Caco-2 (cell line): ENCODE data around the gene APP. TPM values are rescaled to one million over a fixed set of nuclear protein-coding genes. Genes with fewer than 3 reads are reported as not detected.

Experiments used
- BruUV-seq: library from RNA; stranded (reverse); fragments of 400-500 nt; replicated peaks from 2 replicates; lab custom pipeline; 2021; lab: Mats Ljungman, UMichigan
- CTCF ChIA-PET: fragments of 300-600 bp; sonication (Branson Sonifier 250); formaldehyde crosslinking; loops from one replicate; lab custom pipeline; 2022; ENCODE audit warnings: antibody characterized with exemption; lab: Charles Lee
- POLR2A ChIA-PET: fragments of 300-600 bp; sonication (Branson Sonifier 250); formaldehyde crosslinking; loops from one replicate; lab custom pipeline; 2022; ENCODE audit warnings: antibody characterized with exemption; lab: Charles Lee
- DNase-seq, 2 experiments: peaks; one replicate each; pipeline versions ENCODE4 v3.0.0 to v3.0.0-alpha.2; 2020 to 2022
- H3K27me3 ChIP-seq: replicated peaks from 2 replicates; pipeline ENCODE4 v1.6.0; 2011; ENCODE audit warnings: low read length; ENCODE audit not compliant: control insufficient read depth, insufficient read depth
- H3K36me3 ChIP-seq: 2 replicates; pipeline ENCODE4 v1.5.1; 2011; ENCODE audit warnings: low read length; ENCODE audit not compliant: control insufficient read depth, insufficient read depth
- H3K4me1 ChIP-seq: fragments of 250-450 bp; sonication (Bioruptor Pico); 2 replicates; pipeline ENCODE4 v1.5.1; 2020; ENCODE audit warnings: mild to moderate bottlenecking
- H3K4me3 ChIP-seq: 2 replicates; pipeline ENCODE4 v1.5.1; 2011; ENCODE audit warnings: low read depth, mild to moderate bottlenecking, control low read depth, low read length
- H3K9me3 ChIP-seq: fragments of 250-450 bp; sonication (Bioruptor Pico); 2 replicates; pipeline ENCODE4 v1.5.1; 2020; ENCODE audit warnings: mild to moderate bottlenecking, moderate library complexity
- H3K27ac Mint-ChIP-seq: one replicate; pipeline ENCODE4 v1.8.0; 2022; ENCODE audit warnings: mixed read lengths; ENCODE audit not compliant: unreplicated experiment
- H3K27me3 Mint-ChIP-seq: one replicate; pipeline ENCODE4 v1.8.0; 2022; ENCODE audit warnings: mixed read lengths; ENCODE audit not compliant: insufficient read depth, unreplicated experiment
- H3K36me3 Mint-ChIP-seq: one replicate; pipeline ENCODE4 v1.8.0; 2022; ENCODE audit warnings: mild to moderate bottlenecking, mixed read lengths; ENCODE audit not compliant: insufficient read depth, unreplicated experiment
- H3K4me1 Mint-ChIP-seq: one replicate; pipeline ENCODE4 v1.8.0; 2022; ENCODE audit warnings: low read depth, mixed read lengths; ENCODE audit not compliant: unreplicated experiment
- H3K4me3 Mint-ChIP-seq: one replicate; pipeline ENCODE4 v1.8.0; 2022; ENCODE audit warnings: mild to moderate bottlenecking, moderate library complexity, mixed read lengths; ENCODE audit not compliant: unreplicated experiment
- H3K9me3 Mint-ChIP-seq: one replicate; pipeline ENCODE4 v1.8.0; 2022; ENCODE audit warnings: mixed read lengths; ENCODE audit not compliant: unreplicated experiment
- intact Hi-C: fragments of 100-400 bp; cut with micrococcal nuclease; formaldehyde crosslinking; loops from one replicate; pipeline ENCODE4 v1.10.0; 2022; ENCODE audit not compliant: unreplicated experiment
- total RNA-seq: library from RNA; stranded (reverse); gene quantifications from 2 replicates; pipeline ENCODE4 v1.2.3, GENCODE V29; 2022
- TF ChIP-seq, protein P1 (sequence below), 2 experiments: fragments of 200-600 bp in 1 of 2; IDR thresholded peaks; 1 replicate in 1 of 2; 2 replicates in 1 of 2; pipeline versions ENCODE4 v1.5.1 to v1.8.0; 2011 to 2022; ENCODE audit warnings: antibody characterized with exemption in 1 of 2, control low read depth in 1 of 2, inconsistent platforms in 1 of 2, low read depth in 1 of 2, low read length in 1 of 2, mild to moderate bottlenecking in 1 of 2, moderate library complexity in 1 of 2; ENCODE audit not compliant: insufficient read depth in 1 of 2, severe bottlenecking in 1 of 2, unreplicated experiment in 1 of 2

APP gene
- total RNA-seq, 1 experiment from 2014 or later, result 331 TPM

DNA sequence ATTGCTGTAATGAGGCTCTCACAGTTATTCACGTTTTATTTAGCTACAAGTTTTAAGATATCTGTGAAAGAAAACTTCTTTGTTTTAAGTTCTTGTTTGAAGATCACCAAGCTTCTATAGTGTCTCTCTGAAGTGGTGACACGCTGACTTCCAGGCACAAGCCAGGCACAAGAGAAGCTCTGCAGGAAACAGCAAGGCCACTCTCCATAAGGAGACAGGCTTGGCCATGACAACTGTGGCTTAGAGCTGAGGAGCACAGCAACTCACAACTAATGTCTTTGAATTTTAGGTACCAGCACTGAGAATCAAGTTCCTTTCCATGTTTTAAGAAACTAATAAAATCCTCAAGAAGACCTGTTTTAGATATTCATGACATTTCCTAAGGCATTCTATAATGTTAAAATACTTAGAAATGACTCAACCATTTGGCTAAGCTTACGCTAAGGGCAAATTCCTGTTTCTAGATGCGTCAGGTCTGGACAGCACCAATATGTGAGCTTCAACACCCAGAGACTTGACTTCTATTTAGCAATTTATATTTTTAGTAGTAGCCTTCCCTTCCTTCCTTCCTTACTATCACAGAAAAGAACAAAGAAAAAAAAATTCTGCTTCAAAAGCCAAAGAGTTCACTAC, 40.2 kb downstream of the APP start:
- H3K9me3 ChIP-seq, result no peaks in the 10 kb centered on the region
- POLR2A ChIA-PET, result no interaction called here
- peaks cover 10% of the 10 kb centered on the region for H3K4me1 Mint-ChIP-seq
- DNase-seq, result no peak
- no peaks in the 10 kb centered on the region for H3K27me3 ChIP-seq
- no TSS peak for BruUV-seq
- CTCF ChIA-PET, result no interaction called here
- H3K4me3 Mint-ChIP-seq, result no peak overlapping the region
- H3K4me3 ChIP-seq, result no peak overlapping the region
- peaks cover 23% of the 10 kb centered on the region for H3K4me1 ChIP-seq
- no peaks in the 10 kb centered on the region for H3K36me3 ChIP-seq
- intact Hi-C loops, result no loop called here
- no peak overlapping the region for H3K27ac Mint-ChIP-seq
- no peaks in the 10 kb centered on the region for H3K27me3 Mint-ChIP-seq
- H3K9me3 Mint-ChIP-seq, result no peaks in the 10 kb centered on the region
- H3K36me3 Mint-ChIP-seq, result peaks cover 7% of the 10 kb centered on the region
- TF ChIP-seq, protein P1, sequence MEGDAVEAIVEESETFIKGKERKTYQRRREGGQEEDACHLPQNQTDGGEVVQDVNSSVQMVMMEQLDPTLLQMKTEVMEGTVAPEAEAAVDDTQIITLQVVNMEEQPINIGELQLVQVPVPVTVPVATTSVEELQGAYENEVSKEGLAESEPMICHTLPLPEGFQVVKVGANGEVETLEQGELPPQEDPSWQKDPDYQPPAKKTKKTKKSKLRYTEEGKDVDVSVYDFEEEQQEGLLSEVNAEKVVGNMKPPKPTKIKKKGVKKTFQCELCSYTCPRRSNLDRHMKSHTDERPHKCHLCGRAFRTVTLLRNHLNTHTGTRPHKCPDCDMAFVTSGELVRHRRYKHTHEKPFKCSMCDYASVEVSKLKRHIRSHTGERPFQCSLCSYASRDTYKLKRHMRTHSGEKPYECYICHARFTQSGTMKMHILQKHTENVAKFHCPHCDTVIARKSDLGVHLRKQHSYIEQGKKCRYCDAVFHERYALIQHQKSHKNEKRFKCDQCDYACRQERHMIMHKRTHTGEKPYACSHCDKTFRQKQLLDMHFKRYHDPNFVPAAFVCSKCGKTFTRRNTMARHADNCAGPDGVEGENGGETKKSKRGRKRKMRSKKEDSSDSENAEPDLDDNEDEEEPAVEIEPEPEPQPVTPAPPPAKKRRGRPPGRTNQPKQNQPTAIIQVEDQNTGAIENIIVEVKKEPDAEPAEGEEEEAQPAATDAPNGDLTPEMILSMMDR (IDR thresholded peaks at IDR 0.05; ENCODE audit: insufficient read depth in 1 of 2, low read depth in 1 of 2, low read length in 1 of 2, severe bottlenecking in 1 of 2, unreplicated experiment in 1 of 2), result no peak

DNA sequence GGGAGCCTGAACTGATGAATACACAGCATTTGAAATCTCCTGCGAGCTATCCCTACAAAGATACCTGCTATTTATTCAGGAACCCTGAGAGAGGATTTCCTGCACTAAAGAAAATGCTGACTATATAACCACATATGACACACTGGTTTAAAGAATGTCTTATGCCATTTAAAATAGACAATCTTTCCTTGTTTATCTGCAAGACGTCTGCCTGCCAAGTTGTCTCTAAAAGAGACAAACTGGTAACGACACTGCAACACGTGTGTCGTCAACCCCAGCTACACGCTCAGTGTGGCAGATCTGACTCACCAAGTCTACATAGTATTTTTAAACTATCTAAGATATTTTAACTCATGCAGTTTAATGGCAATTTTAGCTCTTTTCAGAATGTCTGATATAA, 42.7 kb downstream of the APP start:
- Mint-ChIP-seq H3K4me1 (peaks cover 30% of the 10 kb centered on the region), H3K36me3 (peaks cover 7% of the 10 kb centered on the region), H3K27ac (no peak overlapping the region), H3K27me3 (no peaks in the 10 kb centered on the region), H3K9me3 (no peaks in the 10 kb centered on the region), H3K4me3 (no peak overlapping the region)
- no peak for DNase-seq
- no peaks in the 10 kb centered on the region for H3K27me3 ChIP-seq
- H3K36me3 ChIP-seq, result no peaks in the 10 kb centered on the region
- H3K9me3 ChIP-seq, result no peaks in the 10 kb centered on the region
- ChIA-PET CTCF (no interaction called here), POLR2A (no interaction called here)
- H3K4me3 ChIP-seq, result no peak overlapping the region
- TF ChIP-seq, protein P1 (IDR thresholded peaks at IDR 0.05; ENCODE audit: insufficient read depth in 1 of 2, low read depth in 1 of 2, low read length in 1 of 2, severe bottlenecking in 1 of 2, unreplicated experiment in 1 of 2), result no peak
- intact Hi-C loops, result no loop called here
- BruUV-seq, result no TSS peak
- H3K4me1 ChIP-seq, result peaks cover 47% of the 10 kb centered on the region

DNA sequence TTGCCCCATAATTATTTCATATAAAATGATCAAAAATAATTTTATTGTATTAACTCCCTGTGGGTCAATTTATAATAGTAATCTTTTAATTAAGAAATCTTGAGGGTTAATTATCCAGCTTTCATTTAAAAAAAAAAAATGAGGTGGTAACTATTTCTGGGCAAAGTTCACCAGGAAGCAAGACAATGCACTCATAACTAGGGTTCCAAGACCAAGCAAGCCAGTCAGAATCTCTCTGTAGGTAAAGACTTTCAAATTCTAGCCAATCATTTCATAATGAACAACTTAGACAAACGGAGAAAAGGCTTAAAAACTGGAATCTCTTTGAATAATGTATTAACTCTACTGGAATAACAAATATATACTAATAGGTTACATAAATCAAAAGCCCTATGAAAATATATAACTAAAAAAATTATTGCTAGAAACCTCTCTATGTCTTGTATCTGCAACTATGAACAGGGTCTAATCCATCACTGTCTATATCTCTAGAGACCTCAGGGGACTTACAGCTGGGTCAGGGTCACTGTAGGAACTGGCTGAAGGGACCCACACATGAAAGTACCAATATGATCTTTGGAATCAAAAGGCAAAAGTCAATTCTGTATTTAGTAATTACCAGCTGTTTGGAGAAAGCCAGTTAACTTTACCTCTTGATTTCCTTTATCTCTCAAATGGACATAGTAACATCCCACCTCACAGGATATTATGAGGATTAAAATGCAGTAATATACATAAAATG, 43.3 kb downstream of the APP start:
- peaks cover 47% of the 10 kb centered on the region for H3K4me1 ChIP-seq
- CTCF ChIA-PET, result no interaction called here
- intact Hi-C loops, result no loop called here
- POLR2A ChIA-PET, result no interaction called here
- no peak overlapping the region for H3K4me3 ChIP-seq
- no peak for DNase-seq
- no peak overlapping the region for H3K27ac Mint-ChIP-seq
- BruUV-seq, result no TSS peak
- peaks cover 7% of the 10 kb centered on the region for H3K36me3 Mint-ChIP-seq
- H3K4me3 Mint-ChIP-seq, result no peak overlapping the region
- peaks cover 30% of the 10 kb centered on the region for H3K4me1 Mint-ChIP-seq
- no peaks in the 10 kb centered on the region for H3K27me3 Mint-ChIP-seq
- H3K36me3 ChIP-seq, result no peaks in the 10 kb centered on the region
- no peaks in the 10 kb centered on the region for H3K27me3 ChIP-seq
- TF ChIP-seq, protein P1 (IDR thresholded peaks at IDR 0.05; ENCODE audit: insufficient read depth in 1 of 2, low read depth in 1 of 2, low read length in 1 of 2, severe bottlenecking in 1 of 2, unreplicated experiment in 1 of 2), result no peak
- H3K9me3 ChIP-seq, result no peaks in the 10 kb centered on the region
- no peaks in the 10 kb centered on the region for H3K9me3 Mint-ChIP-seq
